Endometrial microvascular endothelial cells (primary cell): ENCODE measurements around the gene TMEM273. TPM values are rescaled to one million over a fixed set of nuclear protein-coding genes. Genes with fewer than 3 reads are reported as not detected.

Source experiments
- in situ Hi-C: cut with HindIII; loops from 2 replicates; pipeline ENCODE4 v1.10.0; 2017; ENCODE audit warnings: low sequenced_read_pairs, low pct_unique_long_range_greater_than_20kb; ENCODE audit errors: inconsistent ontology term
- total RNA-seq: library from RNA; depleted of rRNA; stranded (reverse); fragments of >200 nt; gene quantifications from one replicate; pipeline ENCODE4 v1.2.3, GENCODE V29; 2015; ENCODE audit errors: inconsistent ontology term

TMEM273 gene
- total RNA-seq, 1 donor from 2014 or later = 0.19 TPM

GRCh38 chr10:49168171-49168540 lies 20.0 kb downstream of the TMEM273 start:
- in situ Hi-C loops = no loop called here

- in situ Hi-C loops = no loop called here
These were observed 20.6 kb downstream of the TMEM273 start for GRCh38 chr10:49167425-49168170.

- in situ Hi-C loops = no loop called here
These were observed 21.4 kb downstream of the TMEM273 start for GRCh38 chr10:49166484-49167400.

- in situ Hi-C loops = no loop called here
These were observed 22.2 kb downstream of the TMEM273 start for GRCh38 chr10:49165821-49166483.

- in situ Hi-C loops = no loop called here
These were observed 22.9 kb downstream of the TMEM273 start for GRCh38 chr10:49165259-49165658.

- in situ Hi-C loops = no loop called here
These were observed 23.5 kb downstream of the TMEM273 start for GRCh38 chr10:49164559-49165188.

- in situ Hi-C loops = no loop called here
These were observed 24.4 kb downstream of the TMEM273 start for GRCh38 chr10:49163741-49164140.

- in situ Hi-C loops = no loop called here
These were observed 25.4 kb downstream of the TMEM273 start for GRCh38 chr10:49162761-49163310.

GRCh38 chr10:49162063-49162462 lies 26.1 kb downstream of the TMEM273 start:
- in situ Hi-C loops = no loop called here

GRCh38 chr10:49161411-49161997 lies 26.7 kb downstream of the TMEM273 start:
- in situ Hi-C loops = no loop called here

- in situ Hi-C loops = no loop called here
These were observed 27.4 kb downstream of the TMEM273 start for GRCh38 chr10:49160814-49161213.

- in situ Hi-C loops = no loop called here
These were observed 28.1 kb downstream of the TMEM273 start for GRCh38 chr10:49160110-49160509.

- in situ Hi-C loops = no loop called here
These were observed 29.3 kb downstream of the TMEM273 start for GRCh38 chr10:49158915-49159314.

GRCh38 chr10:49158404-49158803 lies 29.8 kb downstream of the TMEM273 start:
- in situ Hi-C loops = no loop called here

- in situ Hi-C loops = no loop called here
These were observed 31.0 kb downstream of the TMEM273 start for GRCh38 chr10:49157229-49157628.

GRCh38 chr10:49154641-49155040 lies 33.5 kb downstream of the TMEM273 start:
- in situ Hi-C loops = no loop called here

GRCh38 chr10:49153971-49154370 lies 34.2 kb downstream of the TMEM273 start:
- in situ Hi-C loops = no loop called here

- in situ Hi-C loops = no loop called here
These were observed 35.1 kb downstream of the TMEM273 start for GRCh38 chr10:49153115-49153514.
